ENCODE measurements around the gene F12.
"Not testable (repeated sequence)": the region's sequence is repeated elsewhere in the genome, so short reads cannot be mapped to it uniquely, and the experiment has no call there.

F12 gene

DNA sequence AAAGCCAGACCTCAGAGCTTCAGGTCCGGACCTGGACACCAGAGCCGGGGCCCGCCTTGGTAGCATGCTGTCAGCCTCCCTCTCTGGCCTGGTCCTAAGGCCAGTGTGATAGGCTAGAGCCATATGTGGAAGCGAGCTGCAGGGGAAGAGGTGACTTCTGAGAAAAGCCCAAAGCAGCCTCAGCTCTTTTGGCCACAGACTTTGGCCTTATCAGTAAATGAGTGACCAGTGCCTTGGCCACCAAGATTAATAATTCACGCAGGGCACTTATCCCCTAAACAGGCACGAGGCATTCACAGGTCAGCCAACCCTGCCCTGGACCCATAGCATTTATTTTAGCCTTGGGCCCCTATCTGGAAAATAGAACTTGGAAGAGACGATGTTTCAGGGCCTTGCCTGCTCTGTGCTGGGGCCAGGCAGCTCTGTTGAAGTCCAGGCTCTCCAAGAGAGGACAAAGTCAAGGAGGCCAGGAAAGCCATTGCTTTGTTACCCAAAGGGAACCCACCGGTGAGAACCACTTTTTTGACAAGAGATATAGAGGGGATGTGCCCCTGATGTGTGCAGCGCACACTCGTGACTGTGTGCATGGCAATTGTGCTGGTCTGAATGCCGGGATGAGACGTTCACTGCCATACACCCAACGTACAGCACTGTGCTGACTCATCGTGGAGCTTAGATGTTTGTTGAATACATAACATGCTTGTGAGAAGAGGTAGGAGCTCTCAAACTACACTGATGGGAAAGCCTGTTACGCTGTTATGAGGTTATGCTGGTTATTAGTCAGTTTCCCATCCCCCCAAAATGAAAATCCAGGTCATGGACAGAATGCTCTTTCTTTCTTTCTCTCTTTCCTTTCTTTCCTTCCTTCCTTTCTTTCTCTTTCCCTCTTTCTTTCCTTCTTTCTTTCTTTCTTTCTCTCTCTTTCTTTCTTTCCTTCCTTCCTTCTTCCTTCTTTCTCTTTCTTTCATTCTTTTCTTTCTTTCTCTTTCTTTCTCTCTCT is 30.2 kb downstream of the F12 start:
- DNase-seq (ENCODE audit: insufficient read length, low spot score) (no peak), FAIRE-seq (no peak)
- TF ChIP-seq, protein P1, sequence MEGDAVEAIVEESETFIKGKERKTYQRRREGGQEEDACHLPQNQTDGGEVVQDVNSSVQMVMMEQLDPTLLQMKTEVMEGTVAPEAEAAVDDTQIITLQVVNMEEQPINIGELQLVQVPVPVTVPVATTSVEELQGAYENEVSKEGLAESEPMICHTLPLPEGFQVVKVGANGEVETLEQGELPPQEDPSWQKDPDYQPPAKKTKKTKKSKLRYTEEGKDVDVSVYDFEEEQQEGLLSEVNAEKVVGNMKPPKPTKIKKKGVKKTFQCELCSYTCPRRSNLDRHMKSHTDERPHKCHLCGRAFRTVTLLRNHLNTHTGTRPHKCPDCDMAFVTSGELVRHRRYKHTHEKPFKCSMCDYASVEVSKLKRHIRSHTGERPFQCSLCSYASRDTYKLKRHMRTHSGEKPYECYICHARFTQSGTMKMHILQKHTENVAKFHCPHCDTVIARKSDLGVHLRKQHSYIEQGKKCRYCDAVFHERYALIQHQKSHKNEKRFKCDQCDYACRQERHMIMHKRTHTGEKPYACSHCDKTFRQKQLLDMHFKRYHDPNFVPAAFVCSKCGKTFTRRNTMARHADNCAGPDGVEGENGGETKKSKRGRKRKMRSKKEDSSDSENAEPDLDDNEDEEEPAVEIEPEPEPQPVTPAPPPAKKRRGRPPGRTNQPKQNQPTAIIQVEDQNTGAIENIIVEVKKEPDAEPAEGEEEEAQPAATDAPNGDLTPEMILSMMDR (IDR thresholded peaks at IDR 0.05; ENCODE audit: insufficient read depth, missing control alignments): no peak

DNA sequence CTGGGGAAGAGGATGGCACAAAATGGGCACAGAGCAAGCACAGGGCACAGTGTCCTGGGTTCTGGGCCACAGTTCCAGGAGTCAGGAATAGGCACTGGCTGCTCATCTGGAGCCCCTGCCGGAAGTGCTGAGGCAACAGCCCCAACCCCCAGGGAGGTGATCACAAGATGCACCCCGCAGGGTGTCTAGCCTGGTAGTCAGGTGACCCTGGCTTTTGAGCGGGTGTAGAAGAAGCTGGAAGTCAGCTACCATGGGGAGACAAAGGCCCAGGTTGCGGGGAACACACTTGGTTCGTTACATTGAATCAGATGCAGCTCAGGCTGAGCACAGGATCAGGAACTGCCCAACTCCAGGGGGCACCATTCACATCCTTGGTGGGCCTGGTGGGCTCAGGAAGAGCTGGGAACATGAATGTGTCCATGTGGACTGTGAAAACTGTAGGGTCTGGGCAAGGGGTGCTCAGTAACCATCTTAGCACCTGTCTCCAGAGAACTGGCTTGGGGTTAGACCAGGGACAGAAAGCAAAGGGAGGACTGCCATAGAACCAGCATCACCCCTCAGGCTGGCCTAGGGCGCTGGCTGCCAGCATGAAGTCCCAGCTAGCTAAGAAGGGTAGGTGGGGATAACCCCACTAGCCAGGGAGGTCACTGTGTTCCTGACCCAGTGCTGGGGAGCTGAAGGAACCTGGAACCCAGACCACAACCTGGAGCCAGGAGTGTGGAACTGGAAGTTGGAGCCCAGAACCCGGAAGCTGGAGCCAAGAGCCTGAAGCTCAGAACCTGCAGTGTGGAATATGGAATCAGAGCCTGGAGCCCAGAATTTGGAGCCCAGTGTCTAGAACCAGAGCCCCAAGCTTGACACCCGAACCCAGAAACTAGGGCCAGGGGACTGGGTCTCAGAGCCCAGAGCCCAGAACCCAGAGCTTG is 31.2 kb downstream of the F12 start:
- TF ChIP-seq, protein P1 (IDR thresholded peaks at IDR 0.05; ENCODE audit: insufficient read depth, missing control alignments): no peak
- DNase-seq (ENCODE audit: insufficient read length, low spot score): no peak
- no peak for FAIRE-seq

DNA sequence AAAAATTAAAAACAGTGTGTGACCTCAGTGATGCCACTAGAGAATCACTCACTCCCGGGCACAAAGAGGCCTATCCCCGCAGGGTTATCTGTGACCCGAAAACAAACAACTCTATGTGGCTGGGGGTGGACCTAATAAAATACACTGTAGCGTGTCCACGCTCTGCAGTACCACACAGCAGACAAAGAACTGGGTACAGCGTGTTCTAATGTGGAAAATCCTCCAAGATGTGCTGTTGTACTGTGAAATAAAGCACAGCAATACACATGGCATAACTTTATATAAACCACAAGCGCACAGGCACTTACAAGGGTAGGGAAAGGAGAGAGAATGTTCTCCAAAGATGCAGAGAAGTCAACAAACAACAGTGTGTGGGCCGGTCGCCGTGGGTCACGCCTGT is 33.3 kb downstream of the F12 start:
- TF ChIP-seq, protein P1 (IDR thresholded peaks at IDR 0.05; ENCODE audit: insufficient read depth, missing control alignments): no peak
- DNase-seq (ENCODE audit: insufficient read length, low spot score) (no peak), FAIRE-seq (no peak)

DNA sequence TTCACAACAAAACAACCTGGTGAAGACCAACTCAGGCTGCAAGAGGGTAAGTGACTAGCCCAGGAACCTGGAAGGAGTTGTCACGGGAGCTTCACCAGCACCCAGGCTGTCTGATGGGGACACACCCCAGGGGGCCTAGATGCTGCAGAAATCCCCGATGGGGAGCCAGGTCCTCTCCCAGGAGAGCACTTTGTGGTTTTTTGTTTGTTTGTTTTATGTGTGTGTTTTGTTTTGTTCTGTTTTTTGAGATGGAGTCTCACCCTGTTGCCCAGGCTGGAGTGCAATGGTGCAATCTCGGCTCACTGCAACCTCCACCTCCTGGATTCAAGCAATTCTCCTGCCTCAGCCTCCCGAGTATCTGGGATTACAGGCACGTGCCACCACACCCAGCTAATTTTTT is 33.8 kb downstream of the F12 start:
- FAIRE-seq: not testable (repeated sequence)

DNA sequence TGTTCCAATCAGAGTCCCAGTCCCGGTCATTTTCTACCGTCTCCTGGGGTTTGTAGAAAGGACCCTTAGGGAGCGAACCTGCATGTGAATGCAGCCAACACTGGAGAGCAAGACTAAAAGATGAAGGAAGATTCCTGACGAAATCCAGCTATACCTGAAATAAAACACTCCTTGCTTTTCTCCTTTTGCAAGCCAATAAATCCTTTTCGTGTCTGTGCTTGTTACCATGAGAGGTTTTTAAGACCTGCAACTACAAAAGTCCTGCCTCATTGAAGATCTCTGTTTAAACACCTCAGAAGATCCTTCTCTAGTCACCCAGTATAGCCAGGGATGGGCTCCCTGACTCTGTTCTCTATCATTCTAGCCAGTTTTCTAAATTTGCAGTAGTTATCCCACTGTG is 35.2 kb downstream of the F12 start:
- FAIRE-seq (no peak), DNase-seq (ENCODE audit: insufficient read length, low spot score) (no peak)
- TF ChIP-seq, protein P1 (IDR thresholded peaks at IDR 0.05; ENCODE audit: insufficient read depth, missing control alignments): no peak

More for the DNA sequence above, 33.8 kb downstream of the F12 start:
- DNase-seq (ENCODE audit: insufficient read length, low spot score): not testable (repeated sequence)

DNA sequence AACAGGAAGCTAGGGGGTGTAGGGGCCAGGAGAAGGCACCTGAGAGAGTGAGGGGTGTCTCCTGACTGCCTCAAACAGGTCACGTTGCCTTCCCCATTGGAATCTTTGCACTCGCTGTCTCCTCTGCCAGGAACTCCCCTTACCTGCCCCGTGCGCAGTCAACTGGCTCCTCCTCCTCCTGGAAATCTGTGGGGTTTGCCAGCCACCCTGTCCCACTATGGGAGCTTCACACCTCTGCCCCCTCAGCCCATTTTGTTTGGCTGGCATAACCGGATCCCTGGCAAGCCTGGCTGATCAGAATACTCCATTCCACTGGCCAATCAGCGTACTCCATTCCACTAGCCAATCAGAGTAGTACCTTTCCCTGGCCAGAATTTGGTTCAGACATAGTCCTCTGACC is 35.6 kb downstream of the F12 start:
- FAIRE-seq (no peak), DNase-seq (ENCODE audit: insufficient read length, low spot score) (no peak)
- TF ChIP-seq, protein P1 (IDR thresholded peaks at IDR 0.05; ENCODE audit: insufficient read depth, missing control alignments): no peak

DNA sequence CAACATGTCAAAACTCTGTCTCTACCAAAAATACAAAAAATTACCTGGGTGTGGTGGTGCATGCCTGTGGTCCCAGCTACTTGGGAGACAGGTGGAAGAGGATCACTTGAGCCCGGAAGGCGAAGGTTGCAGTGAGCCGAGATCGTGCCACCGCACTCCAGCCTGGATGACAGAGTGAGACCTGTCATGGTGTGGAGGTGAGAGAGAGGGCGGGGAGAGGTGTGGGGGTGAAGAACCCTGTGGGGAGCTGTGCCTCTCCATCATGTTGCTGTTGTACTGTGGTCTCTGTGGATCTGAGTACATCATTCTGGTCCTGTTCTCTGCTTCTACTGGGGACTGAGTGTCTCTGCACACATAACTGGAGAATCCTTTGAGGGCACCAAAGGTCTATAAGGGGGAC is 36.5 kb downstream of the F12 start:
- TF ChIP-seq, protein P1 (IDR thresholded peaks at IDR 0.05; ENCODE audit: insufficient read depth, missing control alignments): no peak
- DNase-seq (ENCODE audit: insufficient read length, low spot score) (no peak), FAIRE-seq (no peak)

Data from D721Med (cell line).